22Rv1 (cell line): ENCODE results near the gene SORL1.
"Not testable (repeated sequence)": the region's sequence is repeated elsewhere in the genome, so short reads cannot be mapped to it uniquely, and the experiment has no call there.

ENCODE experiments used
- H3K27ac ChIP-seq: fragments of 450-650 bp; 2 replicates; pipeline ENCODE4 v1.5.1; 2017
- CTCF ChIP-seq: fragments of 450-650 bp; IDR thresholded peaks from 2 replicates; pipeline ENCODE4 v1.5.1; 2017; ENCODE audit warnings: mild to moderate bottlenecking
- ZFX ChIP-seq: fragments of 450-650 bp; IDR thresholded peaks from 2 replicates; pipeline ENCODE4 v1.6.1; 2017; ENCODE audit warnings: antibody characterized with exemption, borderline replicate concordance

SORL1 gene

GRCh38 chr11:121473064-121473777 lies 21.1 kb downstream of the SORL1 start:
- no peak for TF ChIP-seq ZFX
- TF ChIP-seq CTCF, result no peak
- H3K27ac ChIP-seq, result no peak overlapping the region

- TF ChIP-seq CTCF (no peak), ZFX (no peak)
- no peak overlapping the region for H3K27ac ChIP-seq
Observed at GRCh38 chr11:121474680-121475079, 22.6 kb downstream of the SORL1 start.

- no peak overlapping the region for H3K27ac ChIP-seq
- no peak for TF ChIP-seq ZFX
- TF ChIP-seq CTCF, result no peak
Observed at GRCh38 chr11:121476379-121477032, 24.4 kb downstream of the SORL1 start.

GRCh38 chr11:121478226-121478894 lies 26.2 kb downstream of the SORL1 start:
- H3K27ac ChIP-seq, result peak overlapping the region; percentile 38
- TF ChIP-seq CTCF (no peak), ZFX (no peak)

DNA sequence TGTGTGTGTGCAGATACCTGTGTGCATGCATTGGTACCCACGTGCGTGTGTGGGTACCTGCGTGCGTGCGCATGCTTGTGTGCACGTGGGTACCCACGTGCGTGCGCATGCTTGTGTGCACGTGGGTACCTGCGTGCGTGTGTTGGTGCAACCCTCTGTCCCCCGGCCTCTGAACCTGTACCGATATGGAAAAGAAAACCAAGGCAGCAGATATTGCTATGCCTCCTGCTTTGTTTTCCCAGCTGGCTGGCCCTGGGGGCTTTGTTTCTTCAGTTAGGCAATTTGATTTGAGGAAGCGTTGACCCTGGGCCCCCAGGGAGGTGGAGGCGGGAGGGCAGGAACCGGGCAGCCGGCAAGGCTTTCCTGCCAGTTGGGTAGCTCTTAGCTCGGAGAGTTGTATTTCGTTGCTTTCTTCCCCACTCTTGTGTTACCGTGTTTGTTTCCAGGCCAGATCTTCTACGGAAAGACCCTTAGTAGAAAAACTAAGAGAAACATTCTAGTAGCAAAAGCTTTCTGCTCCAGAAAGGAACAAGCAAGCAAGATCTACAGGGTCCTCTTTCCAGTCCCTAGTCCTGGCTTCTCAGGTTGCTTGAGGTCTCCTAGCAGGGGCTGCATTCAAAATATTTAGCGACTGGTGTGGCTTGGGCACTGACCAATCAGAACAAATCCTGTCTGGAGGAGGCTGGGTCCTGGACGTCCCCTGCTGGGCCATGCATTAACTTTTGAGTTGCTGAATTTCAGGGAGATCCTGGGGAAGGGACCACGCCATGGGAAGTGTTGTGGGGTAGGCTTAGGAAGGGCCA lies 27.0 kb downstream of the SORL1 start:
- H3K27ac ChIP-seq, result no peak overlapping the region; the same call in 1 of the 2 replicates
- TF ChIP-seq ZFX, result no peak
- no peak for TF ChIP-seq CTCF

- TF ChIP-seq ZFX (no peak), CTCF (no peak)
- no peak overlapping the region for H3K27ac ChIP-seq
Observed at GRCh38 chr11:121479698-121480238, 27.7 kb downstream of the SORL1 start.

- H3K27ac ChIP-seq, result not testable (repeated sequence)
Observed at GRCh38 chr11:121481484-121482230, 29.5 kb downstream of the SORL1 start.
